CD14-positive monocyte (primary cell): ENCODE data around the gene GNL2. TPM values are rescaled to one million over a fixed set of nuclear protein-coding genes. Genes with fewer than 3 reads are reported as not detected.

Experiments used
- DNase-seq, 3 donors: peaks; one replicate each; pipeline ENCODE4 v3.0.0-alpha.2; 2011 to 2022
- H2AFZ ChIP-seq: 2 replicates; pipeline ENCODE4 v1.6.0; 2012; ENCODE audit warnings: mild to moderate bottlenecking, low read depth, low read length, inconsistent platforms; ENCODE audit not compliant: insufficient read depth, poor library complexity, severe bottlenecking
- H3K27ac ChIP-seq, 2 donors: 1 replicate in 1 of 2; 2 replicates in 1 of 2; pipeline ENCODE4 v1.5.1; 2012 to 2013; ENCODE audit warnings: low read length in 2 of 2, control low read depth in 1 of 2, inconsistent platforms in 1 of 2, low read depth in 1 of 2, mild to moderate bottlenecking in 1 of 2
- H3K27me3 ChIP-seq, 2 donors: one replicate each; pipeline versions ENCODE4 v1.6.0 to v1.6.1; 2011 to 2013; ENCODE audit warnings: low read length in 2 of 2; ENCODE audit not compliant: control insufficient read depth in 2 of 2, insufficient read depth in 2 of 2
- H3K36me3 ChIP-seq, 2 donors: replicated peaks in 1 of 2; 1 replicate in 1 of 2; 2 replicates in 1 of 2; pipeline versions ENCODE4 v1.5.1 to v1.6.1; 2012 to 2013; ENCODE audit warnings: low read length in 2 of 2, control low read depth in 1 of 2, inconsistent platforms in 1 of 2, mild to moderate bottlenecking in 1 of 2; ENCODE audit not compliant: insufficient read depth in 2 of 2, control insufficient read depth in 1 of 2
- H3K4me1 ChIP-seq, 2 donors: 1 replicate in 1 of 2; 2 replicates in 1 of 2; pipeline versions ENCODE4 v1.5.1 to v1.6.1; 2012 to 2013; ENCODE audit warnings: low read length in 2 of 2, control low read depth in 1 of 2, inconsistent platforms in 1 of 2, mild to moderate bottlenecking in 1 of 2, moderate library complexity in 1 of 2; ENCODE audit not compliant: insufficient read depth in 2 of 2, control insufficient read depth in 1 of 2
- H3K4me2 ChIP-seq: replicated peaks from 2 replicates; pipeline ENCODE3; 2012; ENCODE audit warnings: low read length, moderate library complexity, mild to moderate bottlenecking; ENCODE audit not compliant: poor library complexity, severe bottlenecking; ENCODE audit errors: extremely low read depth
- H3K4me3 ChIP-seq, 3 experiments: fragments of 200-600 bp in 1 of 3; sonication (generic) in 1 of 3; replicated peaks in 1 of 3; 1 replicate in 2 of 3; 2 replicates in 1 of 3; pipeline ENCODE4 v1.5.1; 2011 to 2013; ENCODE audit warnings: low read length in 3 of 3, mild to moderate bottlenecking in 3 of 3, control low read depth in 2 of 3, low read depth in 2 of 3, inconsistent platforms in 1 of 3, moderate library complexity in 1 of 3
- H3K79me2 ChIP-seq: 2 replicates; pipeline ENCODE4 v1.6.0; 2012; ENCODE audit warnings: mild to moderate bottlenecking, control low read depth, inconsistent platforms, low read length, moderate library complexity; ENCODE audit not compliant: insufficient read depth
- H3K9ac ChIP-seq: 2 replicates; pipeline ENCODE4 v1.6.0; 2017; ENCODE audit warnings: low read length, mild to moderate bottlenecking; ENCODE audit not compliant: insufficient read depth, poor library complexity, severe bottlenecking
- H3K9me3 ChIP-seq, 2 donors: replicated peaks in 1 of 2; 1 replicate in 1 of 2; 2 replicates in 1 of 2; pipeline versions ENCODE4 v1.5.1 to v1.6.1; 2012 to 2013; ENCODE audit warnings: low read length in 2 of 2, control low read depth in 1 of 2; ENCODE audit not compliant: control insufficient read depth in 1 of 2, insufficient read depth in 1 of 2
- H4K20me1 ChIP-seq: 2 replicates; pipeline ENCODE4 v1.6.0; 2012; ENCODE audit warnings: mild to moderate bottlenecking, low read length, control low read depth, moderate library complexity; ENCODE audit not compliant: insufficient read depth
- H3K27ac Mint-ChIP-seq, 7 donors: one replicate each; pipeline ENCODE4 v1.8.0; 2020; ENCODE audit warnings: mild to moderate bottlenecking in 7 of 7, mixed read lengths in 7 of 7, moderate library complexity in 6 of 7, inconsistent platforms in 2 of 7
- H3K27me3 Mint-ChIP-seq, 3 donors: one replicate each; pipeline ENCODE4 v1.8.0; 2021 to 2022; ENCODE audit warnings: low read depth in 3 of 3, mild to moderate bottlenecking in 3 of 3, mixed read lengths in 3 of 3, moderate library complexity in 3 of 3, inconsistent platforms in 1 of 3
- H3K36me3 Mint-ChIP-seq, 2 donors: one replicate each; pipeline ENCODE4 v1.8.0; 2020; ENCODE audit warnings: mixed read lengths in 2 of 2, inconsistent platforms in 1 of 2, mild to moderate bottlenecking in 1 of 2
- H3K4me1 Mint-ChIP-seq: one replicate; pipeline ENCODE4 v1.8.0; 2020; ENCODE audit warnings: mild to moderate bottlenecking, mixed read lengths
- H3K4me3 Mint-ChIP-seq, 2 donors: one replicate each; pipeline ENCODE4 v1.8.0; 2020; ENCODE audit warnings: mild to moderate bottlenecking in 2 of 2, mixed read lengths in 2 of 2, moderate library complexity in 1 of 2
- H3K9me3 Mint-ChIP-seq, 7 donors: one replicate each; pipeline ENCODE4 v1.8.0; 2020 to 2022; ENCODE audit warnings: mixed read lengths in 7 of 7, mild to moderate bottlenecking in 6 of 7, moderate library complexity in 6 of 7, inconsistent platforms in 2 of 7
- WGBS: methylation state at CpG from one replicate; pipeline ENCODE4 v1.1.5; 2013; ENCODE audit warnings: missing lambda C conversion rate; ENCODE audit not compliant: insufficient coverage; 5-methylcytosine and 5-hydroxymethylcytosine counted together
- intact Hi-C, 2 donors: fragments of 100-400 bp; cut with micrococcal nuclease; formaldehyde crosslinking; loops; one replicate each; pipeline versions ENCODE4 v1.15.0 to v1.15.1; 2023
- polyA plus RNA-seq, 3 donors: library from polyadenylated mRNA; depleted of rRNA in 1 of 3; unstranded in 2 of 3; stranded (reverse) in 1 of 3; fragments of 300-500 nt in 2 of 3; fragments of >200 nt in 1 of 3; fragmentation: Illumina TruSeq in 2 of 3; gene quantifications; 1 replicate in 2 of 3; 2 replicates in 1 of 3; pipeline ENCODE4 v1.2.3, GENCODE V29; 2012 to 2021
- TF ChIP-seq, protein P1 (sequence below): fragments of 200-600 bp; IDR thresholded peaks from one replicate; pipeline ENCODE4 v1.8.0; 2022; ENCODE audit warnings: antibody characterized with exemption, mild to moderate bottlenecking

GNL2 gene
- polyA plus RNA-seq, 3 donors = 22.2 to 37.2 (median 35.4) TPM

DNA sequence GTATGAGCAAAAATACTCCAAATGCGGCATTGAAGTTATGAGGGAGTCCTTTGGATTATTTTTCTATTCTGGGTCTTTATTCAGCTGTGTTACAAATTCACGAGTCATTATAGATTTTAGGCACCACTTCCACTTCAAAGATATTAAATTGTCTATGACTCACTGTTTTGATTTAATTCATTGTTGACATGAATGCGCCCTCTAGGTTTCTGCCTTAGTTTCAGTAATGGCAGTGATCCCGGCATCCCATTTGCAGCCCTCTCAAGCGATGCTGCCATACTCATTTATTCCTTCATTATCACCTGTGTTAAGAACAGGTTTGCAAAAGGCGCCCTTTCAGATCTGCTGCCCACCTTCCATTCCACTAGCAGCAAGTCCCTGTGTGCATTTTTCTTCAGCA, 25.0 kb upstream of the GNL2 start:
- H3K4me1 ChIP-seq = no peaks in the 10 kb centered on the region
- Mint-ChIP-seq H3K4me3 (no peak overlapping the region), H3K27ac (no peak overlapping the region), H3K27me3 (peaks cover 24 to 36% (median 33%) of the 10 kb centered on the region in 3 donors), H3K9me3 (no peaks in the 10 kb centered on the region), H3K36me3 (no peaks in the 10 kb centered on the region), H3K4me1 (no peaks in the 10 kb centered on the region)
- DNase-seq = no peak
- no peaks in the 10 kb centered on the region for H3K36me3 ChIP-seq
- no peak overlapping the region for H2AFZ ChIP-seq
- no peak overlapping the region for H3K4me3 ChIP-seq
- peaks cover 0 to 13% of the 10 kb centered on the region in 2 donors for H3K27me3 ChIP-seq
- TF ChIP-seq, protein P1, sequence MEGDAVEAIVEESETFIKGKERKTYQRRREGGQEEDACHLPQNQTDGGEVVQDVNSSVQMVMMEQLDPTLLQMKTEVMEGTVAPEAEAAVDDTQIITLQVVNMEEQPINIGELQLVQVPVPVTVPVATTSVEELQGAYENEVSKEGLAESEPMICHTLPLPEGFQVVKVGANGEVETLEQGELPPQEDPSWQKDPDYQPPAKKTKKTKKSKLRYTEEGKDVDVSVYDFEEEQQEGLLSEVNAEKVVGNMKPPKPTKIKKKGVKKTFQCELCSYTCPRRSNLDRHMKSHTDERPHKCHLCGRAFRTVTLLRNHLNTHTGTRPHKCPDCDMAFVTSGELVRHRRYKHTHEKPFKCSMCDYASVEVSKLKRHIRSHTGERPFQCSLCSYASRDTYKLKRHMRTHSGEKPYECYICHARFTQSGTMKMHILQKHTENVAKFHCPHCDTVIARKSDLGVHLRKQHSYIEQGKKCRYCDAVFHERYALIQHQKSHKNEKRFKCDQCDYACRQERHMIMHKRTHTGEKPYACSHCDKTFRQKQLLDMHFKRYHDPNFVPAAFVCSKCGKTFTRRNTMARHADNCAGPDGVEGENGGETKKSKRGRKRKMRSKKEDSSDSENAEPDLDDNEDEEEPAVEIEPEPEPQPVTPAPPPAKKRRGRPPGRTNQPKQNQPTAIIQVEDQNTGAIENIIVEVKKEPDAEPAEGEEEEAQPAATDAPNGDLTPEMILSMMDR = no peak
- H4K20me1 ChIP-seq = no peaks in the 10 kb centered on the region
- 85% methylated on average over 4 of the region's 6 CpGs for WGBS
- H3K4me2 ChIP-seq = no peak overlapping the region
- intact Hi-C loops = no loop called here
- no peak overlapping the region for H3K9ac ChIP-seq
- no peaks in the 10 kb centered on the region for H3K9me3 ChIP-seq
- H3K79me2 ChIP-seq = no peaks in the 10 kb centered on the region
- H3K27ac ChIP-seq = no peak overlapping the region

DNA sequence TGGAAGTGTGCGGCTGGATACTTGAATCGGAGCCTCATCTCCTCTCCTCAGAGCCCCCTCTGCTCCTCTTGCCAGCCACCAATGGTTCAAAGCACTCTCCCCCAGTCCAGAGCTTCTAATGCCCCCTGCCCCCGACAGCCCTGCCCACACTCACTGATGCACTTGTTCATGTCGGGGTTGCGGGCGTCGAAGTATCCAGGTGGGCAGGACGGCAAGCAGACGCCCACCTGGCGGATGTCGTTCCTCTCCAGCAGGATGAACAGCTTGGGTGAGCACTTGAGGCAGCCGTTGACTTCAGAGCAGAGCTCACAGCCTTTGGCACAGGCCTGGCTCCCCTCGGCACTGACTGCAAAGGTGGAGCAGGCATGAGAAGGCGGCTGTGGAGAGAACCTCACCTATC, 20.6 kb upstream of the GNL2 start:
- WGBS = 88% methylated on average over 14 of the region's 14 CpGs
- Histone ChIP-seq H3K27ac (no peak overlapping the region), H3K4me1 (no peaks in the 10 kb centered on the region), H4K20me1 (no peaks in the 10 kb centered on the region), H3K9ac (no peak overlapping the region), H3K27me3 (peaks cover 0 to 18% of the 10 kb centered on the region in 2 donors), H3K9me3 (no peaks in the 10 kb centered on the region), H3K4me2 (no peak overlapping the region), H2AFZ (no peak overlapping the region), H3K79me2 (no peaks in the 10 kb centered on the region), H3K4me3 (no peak overlapping the region), H3K36me3 (no peaks in the 10 kb centered on the region)
- intact Hi-C loops = no loop called here
- DNase-seq = no peak
- TF ChIP-seq, protein P1 = no peak
- Mint-ChIP-seq H3K4me3 (no peak overlapping the region), H3K27me3 (peaks cover 26 to 38% (median 32%) of the 10 kb centered on the region in 3 donors), H3K27ac (no peak overlapping the region), H3K4me1 (no peaks in the 10 kb centered on the region), H3K9me3 (no peaks in the 10 kb centered on the region), H3K36me3 (no peaks in the 10 kb centered on the region)
